IMR-90 (cell line): ENCODE results near the gene SPATA31D3. TPM values are rescaled to one million over a fixed set of nuclear protein-coding genes. Genes with fewer than 3 reads are reported as not detected.

ENCODE experiments used
- ATAC-seq: fragments of 200-7000 bp; cut with Tn5 transposase; 2 replicates; pipeline ENCODE4 v1.9.1; 2020; ENCODE audit warnings: low read depth, mild to moderate bottlenecking, moderate library complexity
- BruUV-seq: library from RNA; stranded (reverse); fragments of 400-500 nt; replicated peaks from 2 replicates; lab custom pipeline; 2021; lab: Mats Ljungman, UMichigan
- CTCF ChIA-PET: fragments of 300-600 bp; formaldehyde crosslinking; extraction: SDS; loops from one replicate; lab custom pipeline; 2021; ENCODE audit warnings: antibody characterized with exemption; lab: Yijun Ruan, JAX
- POLR2A ChIA-PET: fragments of 300-600 bp; sonication (Branson Sonifier 250); formaldehyde crosslinking; loops from one replicate; lab custom pipeline; 2022; ENCODE audit warnings: antibody characterized with exemption; ENCODE audit not compliant: unreplicated experiment; lab: Charles Lee
- DNase-seq: peaks from one replicate; pipeline ENCODE4 v3.0.0; 2013
- H2AFZ ChIP-seq: replicated peaks from 2 replicates; pipeline ENCODE3; 2013; ENCODE audit warnings: low read length, mild to moderate bottlenecking; ENCODE audit not compliant: poor library complexity
- H2AK5ac ChIP-seq: 2 replicates; pipeline ENCODE4 v1.6.1; 2013; ENCODE audit warnings: low read depth, low read length, inconsistent platforms
- H2AK9ac ChIP-seq: replicated peaks from 2 replicates; pipeline ENCODE3; 2013; ENCODE audit warnings: mild to moderate bottlenecking, low read depth, low read length, moderate library complexity; ENCODE audit not compliant: poor library complexity
- H2BK120ac ChIP-seq: 2 replicates; pipeline ENCODE4 v1.6.1; 2013; ENCODE audit warnings: low read depth, low read length, inconsistent platforms
- H2BK15ac ChIP-seq: 3 replicates; pipeline ENCODE4 v1.6.1; 2013; ENCODE audit warnings: low read depth, low read length, inconsistent platforms
- H2BK20ac ChIP-seq: 2 replicates; pipeline ENCODE4 v1.6.1; 2013; ENCODE audit warnings: low read depth, mild to moderate bottlenecking, inconsistent platforms, low read length, moderate library complexity
- H2BK5ac ChIP-seq: 2 replicates; pipeline ENCODE4 v1.6.1; 2013; ENCODE audit warnings: mild to moderate bottlenecking, low read depth, low read length, inconsistent platforms; ENCODE audit not compliant: poor library complexity, severe bottlenecking
- H3K14ac ChIP-seq: replicated peaks from 2 replicates; pipeline ENCODE4 v1.6.1; 2013; ENCODE audit warnings: low read depth, low read length, inconsistent platforms
- H3K18ac ChIP-seq: 2 replicates; pipeline ENCODE4 v1.6.1; 2013; ENCODE audit warnings: low read depth, low read length, control low read depth
- H3K23ac ChIP-seq: 2 replicates; pipeline ENCODE4 v1.6.1; 2013; ENCODE audit warnings: low read depth, low read length, inconsistent platforms
- H3K27ac ChIP-seq: 2 replicates; pipeline ENCODE4 v1.5.1; 2013; ENCODE audit warnings: mild to moderate bottlenecking, control low read depth, low read length; ENCODE audit not compliant: insufficient read depth
- H3K27me3 ChIP-seq: 2 replicates; pipeline ENCODE4 v1.6.1; 2013; ENCODE audit warnings: low read length; ENCODE audit not compliant: control insufficient read depth, insufficient read depth
- H3K36me3 ChIP-seq: 2 replicates; pipeline ENCODE4 v1.6.1; 2013; ENCODE audit warnings: low read length, mixed read lengths; ENCODE audit not compliant: control insufficient read depth, insufficient read depth
- H3K4ac ChIP-seq: 2 replicates; pipeline ENCODE4 v1.6.1; 2013; ENCODE audit warnings: low read depth, low read length, inconsistent platforms
- H3K4me1 ChIP-seq: 2 replicates; pipeline ENCODE4 v1.6.1; 2013; ENCODE audit warnings: low read length, mixed read lengths; ENCODE audit not compliant: control insufficient read depth, insufficient read depth
- H3K4me2 ChIP-seq: 2 replicates; pipeline ENCODE4 v1.6.1; 2013; ENCODE audit warnings: low read depth, mild to moderate bottlenecking, control low read depth, low read length, moderate library complexity
- H3K4me3 ChIP-seq: 2 replicates; pipeline ENCODE4 v1.5.1; 2013; ENCODE audit warnings: low read depth, mild to moderate bottlenecking, control low read depth, low read length, moderate library complexity; ENCODE audit not compliant: insufficient read depth
- H3K56ac ChIP-seq: 2 replicates; pipeline ENCODE4 v1.6.1; 2013; ENCODE audit warnings: low read length, inconsistent platforms; ENCODE audit not compliant: insufficient read depth; ENCODE audit errors: extremely low read depth
- H3K79me1 ChIP-seq, 2 experiments: 2 replicates each; pipeline ENCODE4 v1.6.1; 2013; ENCODE audit warnings: low read length in 2 of 2, inconsistent platforms in 1 of 2, low read depth in 1 of 2
- H3K9ac ChIP-seq: 2 replicates; pipeline ENCODE4 v1.6.1; 2013; ENCODE audit warnings: low read depth, low read length, control low read depth
- H3K9me1 ChIP-seq: 2 replicates; pipeline ENCODE4 v1.6.1; 2013; ENCODE audit warnings: low read length, inconsistent platforms; ENCODE audit not compliant: insufficient read depth
- H3K9me3 ChIP-seq: 2 replicates; pipeline ENCODE4 v1.6.1; 2013; ENCODE audit warnings: low read length; ENCODE audit not compliant: control insufficient read depth, insufficient read depth
- H4K20me1 ChIP-seq: 2 replicates; pipeline ENCODE4 v1.6.1; 2013; ENCODE audit warnings: low read length, inconsistent platforms; ENCODE audit not compliant: insufficient read depth
- H4K5ac ChIP-seq: 2 replicates; pipeline ENCODE4 v1.6.1; 2013; ENCODE audit warnings: mild to moderate bottlenecking, low read depth, low read length, control low read depth
- H4K8ac ChIP-seq, 2 experiments: 2 replicates each; pipeline ENCODE4 v1.6.1; 2013; ENCODE audit warnings: low read depth in 2 of 2, low read length in 2 of 2, control low read depth in 1 of 2, inconsistent platforms in 1 of 2
- H4K91ac ChIP-seq: 2 replicates; pipeline ENCODE4 v1.6.1; 2013; ENCODE audit warnings: low read depth, low read length, inconsistent platforms; ENCODE audit not compliant: insufficient read depth
- ELK1 ChIP-seq: fragments of 150-350 bp; IDR thresholded peaks from 2 replicates; pipeline ENCODE4 v1.6.1; 2016; ENCODE audit warnings: low read depth, mild to moderate bottlenecking, low read length, moderate library complexity, borderline replicate concordance
- MAZ ChIP-seq: IDR thresholded peaks from 2 replicates; pipeline ENCODE4 v1.6.1; 2012; ENCODE audit warnings: low read depth, mild to moderate bottlenecking, low read length, improper control_type of control experiment, moderate library complexity, borderline replicate concordance
- RCOR1 ChIP-seq: IDR thresholded peaks from 2 replicates; pipeline ENCODE4 v1.6.1; 2012; ENCODE audit warnings: mild to moderate bottlenecking, low read length, improper control_type of control experiment; ENCODE audit not compliant: insufficient replicate concordance
- RFX5 ChIP-seq: IDR thresholded peaks from 2 replicates; pipeline ENCODE4 v1.8.0; 2012; ENCODE audit warnings: low read depth, mild to moderate bottlenecking, low read length, moderate library complexity
- WGBS, 2 experiments: methylation state at CpG; one replicate each; pipeline versions ENCODE4 v1.1.5 to v1.1.7; 2013; ENCODE audit warnings: missing lambda C conversion rate in 2 of 2; ENCODE audit not compliant: insufficient read length in 1 of 2; ENCODE audit errors: extremely low coverage in 2 of 2; 5-methylcytosine and 5-hydroxymethylcytosine counted together
- dilution Hi-C: fragments of 300-500 bp; cut with HindIII; formaldehyde crosslinking; loops from one replicate; pipeline ENCODE4 v1.14.3; 2018; ENCODE audit warnings: low sequenced_read_pairs; ENCODE audit not compliant: unreplicated experiment
- in situ Hi-C: fragments of 300-500 bp; cut with MboI; formaldehyde crosslinking; loops from 3 replicates; pipeline ENCODE4 v1.14.3; 2019; ENCODE audit warnings: low sequenced_read_pairs, inconsistent platforms, mixed read lengths
- intact Hi-C: fragments of 100-400 bp; cut with micrococcal nuclease; formaldehyde crosslinking; loops from 2 replicates; pipeline ENCODE4 v1.10.0; 2022
- polyA plus RNA-seq, 3 experiments: library from polyadenylated mRNA; depleted of rRNA; stranded (reverse); fragments of >200 nt; gene quantifications; 2 replicates each; pipeline ENCODE4 v1.2.3, GENCODE V29; 2012; ENCODE audit warnings: low replicate concordance in 1 of 3
- total RNA-seq: library from RNA; depleted of rRNA; stranded (reverse); fragments of >200 nt; gene quantifications from 2 replicates; pipeline ENCODE4 v1.2.3, GENCODE V29; 2012

SPATA31D3 gene
- total and polyA plus RNA-seq, 2 of the 4 experiments (the other 2 are of a cell fraction): not detected

DNA sequence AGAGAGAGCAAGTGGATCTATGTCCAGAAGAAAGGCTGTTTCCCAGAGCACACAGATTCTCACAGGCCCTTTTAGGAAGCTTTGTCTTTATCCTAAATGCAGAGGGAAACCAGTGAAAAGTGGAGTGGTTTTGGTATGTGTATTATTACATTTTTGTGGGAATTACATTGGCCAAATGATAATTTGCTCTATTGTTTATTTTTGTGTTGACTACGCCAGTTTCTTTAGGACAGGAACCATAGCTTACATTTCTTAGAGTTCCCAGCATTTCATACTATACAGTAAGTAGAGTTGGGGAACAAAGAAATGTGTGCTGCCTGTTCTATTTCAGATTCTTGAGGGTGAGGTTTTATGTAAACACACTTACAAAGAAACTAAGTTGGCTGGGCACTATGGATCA, 44.4 kb upstream of the SPATA31D3 start:
- in situ Hi-C loops: no loop called here
- ChIA-PET CTCF (no interaction called here), POLR2A (interaction anchor here (0.5 to 0.6 kb wide), 2 partner anchors 272 to 458 kb away, joined by 5 to 10 read pairs; no protein-coding TSS in a partner anchor)
- Histone ChIP-seq H4K91ac (no peak overlapping the region), H4K20me1 (no peaks in the 10 kb centered on the region), H3K9me1 (no peaks in the 10 kb centered on the region), H2BK15ac (peak overlapping the region; percentile 36; the same call in 1 of the 3 replicates), H3K18ac (peak overlapping the region; percentile 54; the same call in 1 of the 2 replicates), H3K9me3 (no peaks in the 10 kb centered on the region), H3K23ac (no peak overlapping the region), H4K5ac (peak overlapping the region; percentile 12; the same call in 1 of the 2 replicates), H3K27ac (peak overlapping the region; percentile 30; the same call in 1 of the 2 replicates), H3K27me3 (no peaks in the 10 kb centered on the region; the same call in 1 of the 2 replicates), H2BK120ac (0 out of 2 replicates have a peak overlapping the region, but pooled peaks have one; percentile 4), H3K4me3 (no peak overlapping the region), H3K4ac (no peak overlapping the region), H3K14ac (no peak overlapping the region), H2AFZ (no peak overlapping the region), H3K79me1 (no peaks in the 10 kb centered on the region), H2BK20ac (no peak overlapping the region), H4K8ac (no peak overlapping the region), H2BK5ac (no peak overlapping the region), H3K9ac (no peak overlapping the region), H3K56ac (no peak overlapping the region; the same call in 1 of the 2 replicates), H3K4me2 (peak overlapping the region; percentile 20), H3K4me1 (peaks cover 3% of the 10 kb centered on the region), H2AK5ac (no peak overlapping the region), H2AK9ac (no peak overlapping the region), H3K36me3 (no peaks in the 10 kb centered on the region)
- dilution Hi-C loops: no loop called here
- peak; percentile 73 for DNase-seq
- no CpG with 5 or more reads among the region's 1 CpG for WGBS, 2 experiments
- peak; percentile 79 for ATAC-seq
- TF ChIP-seq MAZ: no peak
- TF ChIP-seq RCOR1: no peak
- no peak for TF ChIP-seq RFX5
- TF ChIP-seq ELK1: no peak
- no TSS peak for BruUV-seq
- intact Hi-C loops: no loop called here
